ENCODE measurements around the gene SSTR3.
A peak's percentile ranks its signal among the peaks of the same experiment; 100 is the strongest.

The SSTR3 gene

DNA sequence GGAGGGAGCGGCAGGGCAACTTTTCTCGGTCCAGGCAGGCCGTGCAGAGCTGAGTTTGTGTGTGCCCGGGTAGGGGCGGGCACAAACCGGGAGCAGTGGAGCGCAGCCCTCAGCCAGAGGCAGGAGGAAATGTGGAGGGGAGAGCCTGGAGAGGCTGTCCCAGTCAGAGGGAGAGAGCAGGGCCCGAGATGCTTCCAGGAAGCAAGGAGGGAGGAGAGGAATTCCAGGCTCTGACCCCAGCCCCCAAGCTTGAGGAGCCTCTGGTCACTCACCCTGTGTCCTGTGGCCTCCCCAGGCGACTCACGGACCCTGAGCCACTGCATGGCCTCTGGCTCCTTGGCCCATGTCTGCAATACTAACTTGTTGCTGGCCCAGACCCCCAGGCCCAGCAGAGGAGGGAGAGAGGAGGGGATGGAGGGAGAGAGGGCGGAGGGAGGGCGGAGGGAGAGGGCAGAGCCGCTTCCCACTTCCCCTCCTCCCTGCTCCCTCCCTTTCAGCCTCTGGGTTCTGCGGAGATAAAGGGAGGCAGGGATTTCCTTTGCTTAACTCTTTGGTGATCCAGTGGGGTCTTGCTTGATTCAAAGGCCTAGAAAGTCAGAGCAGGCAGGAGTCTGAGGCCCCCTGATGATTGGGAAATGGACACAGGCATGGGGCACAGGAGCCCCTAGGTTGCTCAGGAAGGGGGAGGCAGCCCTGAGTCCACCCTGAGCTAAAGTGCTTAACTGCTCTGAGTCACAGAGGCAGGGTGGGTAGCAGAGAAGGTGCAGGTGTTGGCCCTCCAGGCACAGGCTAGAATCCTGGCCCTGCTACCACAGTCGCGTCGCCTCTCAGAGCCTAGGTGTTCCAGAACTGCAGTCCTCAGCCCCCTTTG lies 24.2 kb downstream of the SSTR3 start, which contains the start of gene C1QTNF6:
Gene C1QTNF6, minus strand, starts transcription at position 357 of the 871 bp plus-strand sequence. Its CDS starts 34 bp downstream, at position 323.
- H3K79me1 ChIP-seq (ENCODE audit: low read length): no peaks in the 10 kb centered on the region
- no peak within 1 kb of the TSS for H4K8ac ChIP-seq (ENCODE audit: low read depth, low read length)
- no peaks in the 10 kb centered on the region for H3K27me3 ChIP-seq (ENCODE audit: insufficient read depth, low read length, poor library complexity)
- peak; percentile 95 for DNase-seq
- H3K36me3 ChIP-seq (ENCODE audit: control insufficient read depth, insufficient read depth, low read length): no peaks in the 10 kb centered on the region
- H3K27ac ChIP-seq (ENCODE audit: low read depth, low read length): peak within 1 kb of the TSS; percentile 94
- H3K4me2 ChIP-seq (ENCODE audit: low read length): peak within 1 kb of the TSS; percentile 3
- H2BK5ac ChIP-seq (ENCODE audit: low read length): peak within 1 kb of the TSS; percentile 97
- H3K18ac ChIP-seq (ENCODE audit: low read length): peak within 1 kb of the TSS; percentile 51
- peak within 1 kb of the TSS; percentile 74 for H3K56ac ChIP-seq (ENCODE audit: low read length)
- H3K79me2 ChIP-seq (ENCODE audit: control insufficient read depth, insufficient read depth, low read length): no peaks in the 10 kb centered on the region
- peak within 1 kb of the TSS; percentile 56 for H2BK120ac ChIP-seq (ENCODE audit: low read depth, low read length)
- H2AK5ac ChIP-seq (ENCODE audit: low read length): peak within 1 kb of the TSS; percentile 9
- H3K9ac ChIP-seq (ENCODE audit: low read length): peak within 1 kb of the TSS; percentile 42
- peak within 1 kb of the TSS; percentile 95 for H3K23ac ChIP-seq (ENCODE audit: low read length)
- peaks cover 9% of the 10 kb centered on the region for H3K4me1 ChIP-seq (ENCODE audit: control insufficient read depth, low read depth, low read length)
- no CpG with 5 or more reads among the region's 17 CpGs for WGBS (ENCODE audit: extremely low coverage, insufficient coverage, low lambda C conversion rate)
- H4K5ac ChIP-seq (ENCODE audit: low read length): peak within 1 kb of the TSS; percentile 61
- peak within 1 kb of the TSS; percentile 82 for H3K4ac ChIP-seq (ENCODE audit: low read depth, low read length)
- no peak within 1 kb of the TSS for H3K4me3 ChIP-seq (ENCODE audit: low read length)
- H2BK15ac ChIP-seq (replicated peaks; ENCODE audit: low read depth): no peak within 1 kb of the TSS

- peak overlapping the region; percentile 43 for H2BK5ac ChIP-seq (ENCODE audit: low read length)
- H3K4ac ChIP-seq (ENCODE audit: low read depth, low read length): peak overlapping the region; percentile 82
- H3K4me1 ChIP-seq (ENCODE audit: control insufficient read depth, low read depth, low read length): peaks cover 9% of the 10 kb centered on the region
- H3K23ac ChIP-seq (ENCODE audit: low read length): no peak overlapping the region
- peak overlapping the region; percentile 3 for H3K4me2 ChIP-seq (ENCODE audit: low read length)
- DNase-seq: peak; percentile 45
- H3K4me3 ChIP-seq (ENCODE audit: low read length): no peak overlapping the region
- no peaks in the 10 kb centered on the region for H3K36me3 ChIP-seq (ENCODE audit: control insufficient read depth, insufficient read depth, low read length)
- H3K56ac ChIP-seq (ENCODE audit: low read length): peak overlapping the region; percentile 74
- no peaks in the 10 kb centered on the region for H3K79me1 ChIP-seq (ENCODE audit: low read length)
- H3K18ac ChIP-seq (ENCODE audit: low read length): peak overlapping the region; percentile 51
- no peak overlapping the region for H2AK5ac ChIP-seq (ENCODE audit: low read length)
- no peaks in the 10 kb centered on the region for H3K79me2 ChIP-seq (ENCODE audit: control insufficient read depth, insufficient read depth, low read length)
- no peak overlapping the region for H4K8ac ChIP-seq (ENCODE audit: low read depth, low read length)
- WGBS (ENCODE audit: extremely low coverage, insufficient coverage, low lambda C conversion rate): no CpG with 5 or more reads among the region's 5 CpGs
- H4K5ac ChIP-seq (ENCODE audit: low read length): peak overlapping the region; percentile 61
- H3K9ac ChIP-seq (ENCODE audit: low read length): peak overlapping the region; percentile 42
- H3K27ac ChIP-seq (ENCODE audit: low read depth, low read length): peak overlapping the region; percentile 90
- no peaks in the 10 kb centered on the region for H3K27me3 ChIP-seq (ENCODE audit: insufficient read depth, low read length, poor library complexity)
- H2BK120ac ChIP-seq (ENCODE audit: low read depth, low read length): peak overlapping the region; percentile 56
- no peak overlapping the region for H2BK15ac ChIP-seq (replicated peaks; ENCODE audit: low read depth)
Measured at GRCh38 chr22:37187552-37187890, 24.8 kb downstream of the SSTR3 start.

DNA sequence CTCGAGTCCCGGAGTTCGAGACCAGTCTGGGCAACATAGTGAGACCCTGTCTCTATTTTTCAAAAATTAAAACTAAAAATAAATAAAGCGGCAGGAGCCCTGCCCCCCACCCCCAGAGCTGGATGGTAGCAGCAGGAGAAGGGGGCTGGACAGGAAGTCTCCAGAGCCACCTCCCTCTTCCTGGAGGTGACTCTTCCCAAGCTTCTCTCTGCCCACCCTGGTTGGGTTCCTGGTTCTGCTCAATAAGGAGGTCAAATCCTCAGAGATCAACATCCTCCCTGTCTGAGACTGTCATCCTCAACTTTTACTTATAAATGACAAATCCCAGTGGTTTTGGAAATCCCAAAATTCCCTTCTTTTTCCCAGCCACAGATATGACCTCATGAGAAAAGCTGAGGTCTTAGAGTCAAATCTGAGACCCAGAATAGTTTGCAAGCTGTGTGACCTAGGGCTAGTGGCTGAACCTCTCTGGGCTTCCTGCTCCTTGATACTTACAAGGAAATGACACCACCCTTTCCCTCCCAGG lies 25.2 kb downstream of the SSTR3 start:
- no peak overlapping the region for H2AK5ac ChIP-seq (ENCODE audit: low read length)
- peaks cover 9% of the 10 kb centered on the region for H3K4me1 ChIP-seq (ENCODE audit: control insufficient read depth, low read depth, low read length)
- H3K4ac ChIP-seq (ENCODE audit: low read depth, low read length): no peak overlapping the region
- no peaks in the 10 kb centered on the region for H3K79me2 ChIP-seq (ENCODE audit: control insufficient read depth, insufficient read depth, low read length)
- no peak overlapping the region for H3K23ac ChIP-seq (ENCODE audit: low read length)
- H2BK120ac ChIP-seq (ENCODE audit: low read depth, low read length): no peak overlapping the region
- no peaks in the 10 kb centered on the region for H3K36me3 ChIP-seq (ENCODE audit: control insufficient read depth, insufficient read depth, low read length)
- H3K27me3 ChIP-seq (ENCODE audit: insufficient read depth, low read length, poor library complexity): no peaks in the 10 kb centered on the region
- H3K56ac ChIP-seq (ENCODE audit: low read length): peak overlapping the region; percentile 74
- no peaks in the 10 kb centered on the region for H3K79me1 ChIP-seq (ENCODE audit: low read length)
- no peak overlapping the region for H3K9ac ChIP-seq (ENCODE audit: low read length)
- no peak overlapping the region for H2BK5ac ChIP-seq (ENCODE audit: low read length)
- no peak overlapping the region for H3K4me3 ChIP-seq (ENCODE audit: low read length)
- H3K18ac ChIP-seq (ENCODE audit: low read length): peak overlapping the region; percentile 51
- no peak overlapping the region for H4K8ac ChIP-seq (ENCODE audit: low read depth, low read length)
- H2BK15ac ChIP-seq (replicated peaks; ENCODE audit: low read depth): no peak overlapping the region
- H3K27ac ChIP-seq (ENCODE audit: low read depth, low read length): peak overlapping the region; percentile 90
- WGBS (ENCODE audit: extremely low coverage, insufficient coverage, low lambda C conversion rate): no CpG with 5 or more reads among the region's 4 CpGs
- no peak overlapping the region for H3K4me2 ChIP-seq (ENCODE audit: low read length)
- peak overlapping the region; percentile 61 for H4K5ac ChIP-seq (ENCODE audit: low read length)
- peak; percentile 44 for DNase-seq

DNA sequence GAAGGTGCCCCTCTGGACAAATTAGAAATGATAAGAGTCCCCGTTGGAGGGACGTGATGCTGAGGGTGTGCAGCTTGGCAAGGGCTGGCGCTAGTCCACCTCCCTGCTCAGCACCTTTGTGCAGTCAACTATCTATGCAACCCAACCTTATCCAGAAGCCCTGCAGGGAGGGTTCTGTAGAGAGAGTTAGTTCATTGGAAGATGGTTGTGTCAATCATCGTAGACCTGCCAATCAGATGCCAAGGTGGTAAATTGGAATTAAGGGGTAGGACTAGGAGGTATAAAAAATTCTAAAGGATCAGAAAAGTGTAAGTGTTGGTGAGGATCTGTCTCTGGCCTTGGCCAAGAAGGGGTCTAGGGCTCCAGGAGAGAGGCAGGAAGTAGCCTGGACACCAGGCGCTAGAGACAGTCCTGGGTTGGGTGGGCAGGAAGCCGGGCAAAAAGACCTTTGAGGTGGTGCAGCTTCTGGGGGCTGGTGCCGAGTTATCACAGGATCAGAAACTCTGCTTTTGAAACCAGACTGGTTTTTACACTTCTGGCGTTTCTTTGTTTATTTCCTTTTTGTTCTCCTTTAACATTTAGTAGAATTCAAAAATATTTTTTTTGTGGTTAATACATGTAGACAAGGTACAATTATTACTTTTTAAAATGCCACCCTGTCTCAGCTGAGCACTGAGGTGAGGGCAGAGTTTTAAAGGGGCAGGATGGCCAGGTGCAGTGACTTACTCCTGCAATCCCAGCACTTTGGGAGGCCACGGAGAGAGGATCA lies 25.9 kb downstream of the SSTR3 start:
- H4K8ac ChIP-seq (ENCODE audit: low read depth, low read length): no peak overlapping the region
- no peak overlapping the region for H3K27ac ChIP-seq (ENCODE audit: low read depth, low read length)
- no peak overlapping the region for H2AK5ac ChIP-seq (ENCODE audit: low read length)

DNA sequence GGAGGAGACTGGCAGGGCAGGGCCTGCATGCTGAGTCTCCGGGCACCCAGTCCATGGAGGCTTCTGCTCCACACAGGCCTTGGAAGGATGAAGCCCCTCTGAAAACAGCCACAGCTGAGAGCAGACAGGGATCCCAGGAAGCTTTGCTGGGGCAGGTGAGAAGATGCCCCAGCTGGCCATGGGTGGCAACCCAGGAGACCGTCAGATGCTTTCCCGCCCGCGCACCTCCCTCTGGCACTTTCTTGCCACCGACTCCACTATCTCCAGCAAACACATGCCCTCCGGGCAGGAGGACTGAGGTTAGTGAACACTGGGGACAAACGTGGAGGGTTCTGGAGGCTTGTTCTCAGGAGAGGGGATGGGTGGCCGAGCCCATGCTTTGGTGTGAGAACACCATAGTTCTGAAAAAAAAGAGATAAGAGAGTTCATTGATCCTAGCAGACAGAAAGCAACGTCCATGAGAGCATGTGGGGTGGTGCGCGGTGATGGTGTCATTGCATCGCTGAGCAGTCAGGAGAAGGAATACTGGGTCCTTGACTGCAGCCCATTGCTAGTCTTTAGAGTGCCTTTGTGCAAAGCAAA lies 26.5 kb downstream of the SSTR3 start:
- Histone ChIP-seq H3K4ac (ENCODE audit: low read depth, low read length) (no peak overlapping the region), H2BK120ac (ENCODE audit: low read depth, low read length) (no peak overlapping the region), H4K8ac (ENCODE audit: low read depth, low read length) (no peak overlapping the region), H3K4me1 (ENCODE audit: control insufficient read depth, low read depth, low read length) (peaks cover 9% of the 10 kb centered on the region), H2AK5ac (ENCODE audit: low read length) (no peak overlapping the region), H3K23ac (ENCODE audit: low read length) (no peak overlapping the region), H3K18ac (ENCODE audit: low read length) (no peak overlapping the region), H3K4me3 (ENCODE audit: low read length) (no peak overlapping the region), H4K5ac (ENCODE audit: low read length) (no peak overlapping the region), H3K56ac (ENCODE audit: low read length) (no peak overlapping the region), H2BK5ac (ENCODE audit: low read length) (no peak overlapping the region), H3K9ac (ENCODE audit: low read length) (no peak overlapping the region), H3K4me2 (ENCODE audit: low read length) (no peak overlapping the region), H3K36me3 (ENCODE audit: control insufficient read depth, insufficient read depth, low read length) (no peaks in the 10 kb centered on the region), H3K79me1 (ENCODE audit: low read length) (no peaks in the 10 kb centered on the region), H3K79me2 (ENCODE audit: control insufficient read depth, insufficient read depth, low read length) (no peaks in the 10 kb centered on the region), H3K27ac (ENCODE audit: low read depth, low read length) (no peak overlapping the region), H2BK15ac (replicated peaks; ENCODE audit: low read depth) (no peak overlapping the region), H3K27me3 (ENCODE audit: insufficient read depth, low read length, poor library complexity) (no peaks in the 10 kb centered on the region)
- WGBS (ENCODE audit: extremely low coverage, insufficient coverage, low lambda C conversion rate): no CpG with 5 or more reads among the region's 13 CpGs
- no peak for DNase-seq

More for the DNA sequence above, 25.9 kb downstream of the SSTR3 start:
- H2BK15ac ChIP-seq (replicated peaks; ENCODE audit: low read depth): no peak overlapping the region
- H3K79me1 ChIP-seq (ENCODE audit: low read length): no peaks in the 10 kb centered on the region
- no peaks in the 10 kb centered on the region for H3K79me2 ChIP-seq (ENCODE audit: control insufficient read depth, insufficient read depth, low read length)
- no peak overlapping the region for H3K9ac ChIP-seq (ENCODE audit: low read length)
- no peak overlapping the region for H3K4me2 ChIP-seq (ENCODE audit: low read length)
- no peak overlapping the region for H3K4me3 ChIP-seq (ENCODE audit: low read length)
- H3K56ac ChIP-seq (ENCODE audit: low read length): peak overlapping the region; percentile 63
- no peak overlapping the region for H3K4ac ChIP-seq (ENCODE audit: low read depth, low read length)
- H2BK120ac ChIP-seq (ENCODE audit: low read depth, low read length): no peak overlapping the region
- peaks cover 9% of the 10 kb centered on the region for H3K4me1 ChIP-seq (ENCODE audit: control insufficient read depth, low read depth, low read length)
- no peak overlapping the region for H3K18ac ChIP-seq (ENCODE audit: low read length)
- no peaks in the 10 kb centered on the region for H3K36me3 ChIP-seq (ENCODE audit: control insufficient read depth, insufficient read depth, low read length)
- H4K5ac ChIP-seq (ENCODE audit: low read length): no peak overlapping the region
- peak; percentile 92 for DNase-seq
- H3K27me3 ChIP-seq (ENCODE audit: insufficient read depth, low read length, poor library complexity): no peaks in the 10 kb centered on the region
- WGBS (ENCODE audit: extremely low coverage, insufficient coverage, low lambda C conversion rate): no CpG with 5 or more reads among the region's 9 CpGs
- H2BK5ac ChIP-seq (ENCODE audit: low read length): no peak overlapping the region
- no peak overlapping the region for H3K23ac ChIP-seq (ENCODE audit: low read length)
